ENCODE results near the gene NRM. TPM values are rescaled to one million over a fixed set of nuclear protein-coding genes. Genes with fewer than 3 reads are reported as not detected.

The NRM gene
- total RNA-seq, 4 donors from 2014 or later: 4.6 to 10.2 (median 6.2) TPM

- no peak for DNase-seq (ENCODE audit: extremely low spot score)
- H3K4me3 ChIP-seq: no peak overlapping the region
- no peak overlapping the region for H3K27ac ChIP-seq (replicated peaks in 1 of 4)
- intact Hi-C loops (cut with DNase I): no loop called here
- no peaks in the 10 kb centered on the region for H3K9me3 ChIP-seq
- H3K36me3 ChIP-seq: peaks cover 90 to 100% (median 100%) of the 10 kb centered on the region in 4 donors
- TF ChIP-seq CTCF (IDR thresholded peaks at IDR 0.05) (no peak), EP300 (IDR thresholded peaks at IDR 0.05) (no peak), POLR2AphosphoS5 (IDR thresholded peaks at IDR 0.05) (no peak), POLR2A (IDR thresholded peaks at IDR 0.05; ENCODE audit: low read depth) (no peak)
- no peaks in the 10 kb centered on the region for H3K27me3 ChIP-seq
- no peaks in the 10 kb centered on the region for H3K4me1 ChIP-seq
Observed at GRCh38 chr6:30657454-30657853, 33.3 kb downstream of the NRM start.

- TF ChIP-seq POLR2A (IDR thresholded peaks at IDR 0.05; ENCODE audit: low read depth) (no peak), CTCF (IDR thresholded peaks at IDR 0.05) (no peak), POLR2AphosphoS5 (IDR thresholded peaks at IDR 0.05) (no peak), EP300 (IDR thresholded peaks at IDR 0.05) (no peak)
- intact Hi-C loops (cut with DNase I): no loop called here
Observed at GRCh38 chr6:30656513-30656912, 34.3 kb downstream of the NRM start.

GRCh38 chr6:30655743-30656094 is 35.1 kb downstream of the NRM start:
- H3K36me3 ChIP-seq: peaks cover 82 to 100% (median 100%) of the 10 kb centered on the region in 4 donors
- intact Hi-C loops (cut with DNase I): no loop called here
- 98% methylated on average over 3 of the region's 3 CpGs for WGBS

More at GRCh38 chr6:30656513-30656912, 34.3 kb downstream of the NRM start:
- Histone ChIP-seq H3K9me3 (no peaks in the 10 kb centered on the region), H3K27me3 (no peaks in the 10 kb centered on the region), H3K27ac (replicated peaks in 1 of 4) (no peak overlapping the region), H3K4me1 (no peaks in the 10 kb centered on the region), H3K4me3 (no peak overlapping the region), H3K36me3 (peaks cover 89 to 100% (median 100%) of the 10 kb centered on the region in 4 donors)
- no peak for DNase-seq (ENCODE audit: extremely low spot score)
- WGBS: 86% methylated on average over 7 of the region's 7 CpGs

GRCh38 chr6:30654798-30655742 is 35.7 kb downstream of the NRM start:
- Histone ChIP-seq H3K27me3 (no peaks in the 10 kb centered on the region), H3K36me3 (peaks cover 76 to 100% (median 96%) of the 10 kb centered on the region in 4 donors), H3K4me1 (no peaks in the 10 kb centered on the region), H3K9me3 (no peaks in the 10 kb centered on the region), H3K27ac (replicated peaks in 1 of 4) (no peak overlapping the region), H3K4me3 (no peak overlapping the region)
- intact Hi-C loops (cut with DNase I): no loop called here
- no peak for DNase-seq (ENCODE audit: extremely low spot score)
- no peak for TF ChIP-seq EP300 (IDR thresholded peaks at IDR 0.05)
- TF ChIP-seq POLR2AphosphoS5 (IDR thresholded peaks at IDR 0.05): no peak
- no peak for TF ChIP-seq POLR2A (IDR thresholded peaks at IDR 0.05; ENCODE audit: low read depth)
- TF ChIP-seq CTCF (IDR thresholded peaks at IDR 0.05): no peak
- 87% methylated on average over 19 of the region's 19 CpGs for WGBS

More at GRCh38 chr6:30655743-30656094, 35.1 kb downstream of the NRM start:
- no peaks in the 10 kb centered on the region for H3K27me3 ChIP-seq
- H3K27ac ChIP-seq (replicated peaks in 1 of 4): no peak overlapping the region
- H3K4me1 ChIP-seq: no peaks in the 10 kb centered on the region
- H3K9me3 ChIP-seq: no peaks in the 10 kb centered on the region
- no peak for DNase-seq (ENCODE audit: extremely low spot score)
- no peak overlapping the region for H3K4me3 ChIP-seq
- TF ChIP-seq CTCF (IDR thresholded peaks at IDR 0.05) (no peak), POLR2A (IDR thresholded peaks at IDR 0.05; ENCODE audit: low read depth) (no peak), POLR2AphosphoS5 (IDR thresholded peaks at IDR 0.05) (no peak), EP300 (IDR thresholded peaks at IDR 0.05) (no peak)
